ENCODE data around the gene ASPRV1.
A peak's percentile ranks its signal among the peaks of the same experiment; 100 is the strongest.

The ASPRV1 gene

GRCh38 chr2:69933254-69933828, 28.1 kb downstream of the ASPRV1 start:
- no peak for DNase-seq (ENCODE audit: low read depth)
- no peak overlapping the region for H3K4me3 ChIP-seq (ENCODE audit: low read length)
- no peak for TF ChIP-seq CTCF (conservative IDR thresholded peaks at IDR 0.05; ENCODE audit: low read length)

- H3K4me3 ChIP-seq (ENCODE audit: low read length): no peak overlapping the region
- no peak for TF ChIP-seq CTCF (conservative IDR thresholded peaks at IDR 0.05; ENCODE audit: low read length)
- no peak for DNase-seq (ENCODE audit: low read depth)
These were observed 28.9 kb downstream of the ASPRV1 start for GRCh38 chr2:69932596-69932922.

DNA sequence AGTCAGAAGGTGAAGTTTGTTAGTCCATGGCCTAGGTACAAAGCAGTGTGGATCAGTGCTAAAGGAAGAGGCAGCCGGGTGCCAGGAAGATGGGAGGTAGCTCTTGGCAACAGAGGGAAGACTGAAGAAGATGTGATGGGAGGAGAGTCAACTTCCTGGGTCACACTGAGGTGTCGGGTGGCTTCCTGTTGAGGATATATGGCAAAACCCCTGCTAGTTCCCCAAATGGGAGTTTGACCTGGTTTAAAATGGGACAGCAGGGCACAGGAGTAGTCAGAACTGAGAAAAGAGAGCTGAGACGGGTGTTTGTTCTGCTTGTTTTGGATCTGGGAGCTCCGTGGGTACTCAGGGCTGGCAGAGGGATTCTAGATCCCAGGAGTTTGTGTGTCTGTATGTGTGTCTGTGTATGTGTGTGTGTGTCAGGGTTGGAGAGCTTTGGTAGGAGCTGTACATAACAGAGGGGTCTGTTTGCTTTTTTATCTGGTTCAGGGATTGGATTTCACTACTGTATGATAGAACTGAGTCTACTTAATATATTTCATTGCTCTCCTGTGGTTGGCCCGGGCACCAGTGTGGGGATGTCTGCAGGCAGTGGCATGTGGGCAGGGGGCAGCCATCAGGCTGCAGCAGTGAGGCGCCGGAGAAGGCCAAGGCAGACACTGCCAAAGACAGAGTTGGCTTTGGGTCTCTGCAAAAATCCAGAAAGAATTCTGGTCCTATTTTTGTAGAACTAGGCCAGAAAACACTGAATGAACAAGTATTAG, 29.4 kb downstream of the ASPRV1 start:
- no peak overlapping the region for H3K4me3 ChIP-seq (ENCODE audit: low read length)
- TF ChIP-seq CTCF (conservative IDR thresholded peaks at IDR 0.05; ENCODE audit: low read length): no peak
- no peak for DNase-seq (ENCODE audit: low read depth)

- no peak for TF ChIP-seq CTCF (conservative IDR thresholded peaks at IDR 0.05; ENCODE audit: low read length)
- H3K4me3 ChIP-seq (ENCODE audit: low read length): no peak overlapping the region
- peak; percentile 74 for DNase-seq (ENCODE audit: low read depth)
These were observed 34.4 kb downstream of the ASPRV1 start for GRCh38 chr2:69926849-69927515.

GRCh38 chr2:69923116-69923515, 38.3 kb downstream of the ASPRV1 start:
- no peak overlapping the region for H3K4me3 ChIP-seq (ENCODE audit: low read length)
- no peak for DNase-seq (ENCODE audit: low read depth)
- TF ChIP-seq CTCF (conservative IDR thresholded peaks at IDR 0.05; ENCODE audit: low read length): no peak

DNA sequence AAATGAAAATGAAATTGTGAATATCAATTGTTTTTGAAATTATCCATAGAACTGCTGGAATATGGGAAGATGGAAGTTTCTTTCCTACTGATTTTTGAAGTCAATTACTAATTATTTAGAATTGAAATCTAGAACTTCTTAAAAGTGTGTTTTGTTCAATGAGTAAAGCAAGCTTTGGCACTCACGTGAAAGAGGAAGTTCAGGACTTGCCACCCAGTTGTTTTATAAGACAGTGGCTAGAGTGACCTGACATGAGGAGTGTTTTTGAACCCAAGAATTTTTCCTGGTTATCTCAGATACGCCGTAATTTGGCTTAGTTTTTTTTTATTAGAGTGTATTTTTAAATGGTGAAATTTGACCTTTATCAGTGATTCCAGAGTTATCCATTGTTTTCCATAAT, 43.0 kb downstream of the ASPRV1 start:
- no peak overlapping the region for H3K4me3 ChIP-seq (ENCODE audit: low read length)
- no peak for DNase-seq (ENCODE audit: low read depth)
- TF ChIP-seq CTCF (conservative IDR thresholded peaks at IDR 0.05; ENCODE audit: low read length): no peak

DNA sequence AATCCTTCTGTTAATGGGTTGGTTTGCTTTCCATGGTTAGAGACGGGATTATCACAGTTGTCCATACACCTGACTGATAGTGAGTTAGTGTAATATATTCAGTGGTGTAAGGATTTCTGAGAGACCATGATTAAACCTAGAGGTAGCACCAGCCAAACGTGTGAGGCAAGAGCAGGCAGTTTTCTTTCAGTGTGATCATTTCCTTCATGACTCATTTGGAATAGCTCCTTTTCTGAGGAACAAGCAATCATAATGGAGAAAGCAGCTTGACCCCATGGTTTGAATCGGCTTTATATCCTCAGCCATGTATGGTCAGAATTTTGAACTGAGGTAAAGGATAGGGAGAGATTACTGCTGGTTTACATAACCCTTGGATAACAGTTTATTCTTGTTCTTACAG, 43.6 kb downstream of the ASPRV1 start:
- no peak for TF ChIP-seq CTCF (conservative IDR thresholded peaks at IDR 0.05; ENCODE audit: low read length)
- H3K4me3 ChIP-seq (ENCODE audit: low read length): no peak overlapping the region
- DNase-seq (ENCODE audit: low read depth): peak; percentile 85

Data from AG10803 (cell line).